SK-N-MC (cell line): ENCODE results near the gene NDUFS8.

Source experiments
- EZH2 ChIP-seq: fragments of 200-600 bp; sonication (generic); IDR thresholded peaks from one replicate; pipeline ENCODE4 v1.6.1; 2017; ENCODE audit warnings: antibody characterized with exemption
- FOXP2 ChIP-seq: optimal IDR thresholded peaks from 2 replicates; pipeline ENCODE3; 2011; ENCODE audit warnings: mild to moderate bottlenecking, moderate library complexity; ENCODE audit not compliant: insufficient read depth; ENCODE audit errors: extremely low read length, control extremely low read depth
- POLR2AphosphoS5 ChIP-seq: IDR thresholded peaks from 2 replicates; pipeline ENCODE4 v1.6.1; 2012; ENCODE audit warnings: mild to moderate bottlenecking, low read depth, low read length, borderline replicate concordance

DNA sequence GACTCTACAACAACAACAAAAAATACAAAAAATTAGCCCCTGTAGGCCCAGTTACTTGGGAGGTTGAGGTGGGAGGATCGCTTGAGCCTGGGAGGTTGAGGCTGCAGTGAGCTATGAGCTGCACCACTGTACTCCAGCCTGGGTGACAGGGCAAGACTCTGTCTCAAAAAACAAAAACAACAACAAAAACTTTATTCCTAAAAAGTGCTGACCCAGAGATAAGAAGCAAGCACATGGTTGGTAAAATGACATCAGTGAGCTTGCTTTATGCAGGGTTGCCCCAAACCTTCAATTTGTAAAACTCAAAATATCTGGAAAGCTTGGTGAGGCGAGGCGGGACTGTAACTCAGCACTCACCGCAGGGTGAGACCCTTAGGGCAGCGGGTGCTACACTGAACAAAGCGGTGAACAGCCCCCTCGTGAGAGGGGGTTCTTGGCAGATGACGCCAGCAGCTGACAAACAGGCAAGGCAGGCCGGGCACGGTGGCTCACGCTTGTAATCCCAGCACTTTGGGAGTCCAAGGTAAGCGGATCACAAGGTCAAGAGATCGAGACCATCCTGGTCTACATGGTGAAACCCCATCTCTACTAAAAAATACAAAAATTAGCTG lies 4.9 kb downstream of the NDUFS8 start:
- TF ChIP-seq POLR2AphosphoS5 (no peak), EZH2 (no peak), FOXP2 (no peak)
